Measurements from ENCODE around the gene CRAMP1.

CRAMP1 gene, protein sequence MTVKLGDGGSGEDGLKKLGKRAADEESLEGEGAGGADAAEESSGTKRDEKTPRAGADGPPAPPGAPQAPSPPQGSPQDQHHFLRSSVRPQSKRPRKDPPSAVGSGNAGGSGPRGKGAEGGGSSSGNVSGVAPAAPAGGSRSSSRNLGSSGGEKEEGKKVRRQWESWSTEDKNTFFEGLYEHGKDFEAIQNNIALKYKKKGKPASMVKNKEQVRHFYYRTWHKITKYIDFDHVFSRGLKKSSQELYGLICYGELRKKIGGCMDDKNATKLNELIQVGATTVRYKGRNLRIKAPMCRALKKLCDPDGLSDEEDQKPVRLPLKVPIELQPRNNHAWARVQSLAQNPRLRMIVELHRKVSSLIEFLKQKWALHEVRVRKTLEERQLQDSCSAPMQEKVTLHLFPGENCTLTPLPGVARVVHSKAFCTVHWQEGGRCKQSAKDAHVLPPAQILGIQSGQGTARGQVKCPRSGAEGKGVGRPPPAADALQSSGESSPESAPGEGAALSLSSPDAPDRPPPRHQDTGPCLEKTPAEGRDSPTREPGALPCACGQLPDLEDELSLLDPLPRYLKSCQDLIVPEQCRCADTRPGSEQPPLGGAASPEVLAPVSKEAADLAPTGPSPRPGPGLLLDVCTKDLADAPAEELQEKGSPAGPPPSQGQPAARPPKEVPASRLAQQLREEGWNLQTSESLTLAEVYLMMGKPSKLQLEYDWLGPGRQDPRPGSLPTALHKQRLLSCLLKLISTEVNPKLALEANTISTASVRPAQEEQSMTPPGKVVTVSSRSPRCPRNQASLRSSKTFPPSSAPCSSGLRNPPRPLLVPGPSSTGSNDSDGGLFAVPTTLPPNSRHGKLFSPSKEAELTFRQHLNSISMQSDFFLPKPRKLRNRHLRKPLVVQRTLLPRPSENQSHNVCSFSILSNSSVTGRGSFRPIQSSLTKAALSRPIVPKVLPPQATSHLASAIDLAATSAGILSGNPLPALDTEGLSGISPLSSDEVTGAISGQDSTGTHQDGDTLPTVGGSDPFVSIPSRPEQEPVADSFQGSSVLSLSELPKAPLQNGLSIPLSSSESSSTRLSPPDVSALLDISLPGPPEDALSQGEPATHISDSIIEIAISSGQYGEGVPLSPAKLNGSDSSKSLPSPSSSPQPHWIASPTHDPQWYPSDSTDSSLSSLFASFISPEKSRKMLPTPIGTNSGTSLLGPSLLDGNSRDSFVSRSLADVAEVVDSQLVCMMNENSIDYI (N-terminal part only)

DNA sequence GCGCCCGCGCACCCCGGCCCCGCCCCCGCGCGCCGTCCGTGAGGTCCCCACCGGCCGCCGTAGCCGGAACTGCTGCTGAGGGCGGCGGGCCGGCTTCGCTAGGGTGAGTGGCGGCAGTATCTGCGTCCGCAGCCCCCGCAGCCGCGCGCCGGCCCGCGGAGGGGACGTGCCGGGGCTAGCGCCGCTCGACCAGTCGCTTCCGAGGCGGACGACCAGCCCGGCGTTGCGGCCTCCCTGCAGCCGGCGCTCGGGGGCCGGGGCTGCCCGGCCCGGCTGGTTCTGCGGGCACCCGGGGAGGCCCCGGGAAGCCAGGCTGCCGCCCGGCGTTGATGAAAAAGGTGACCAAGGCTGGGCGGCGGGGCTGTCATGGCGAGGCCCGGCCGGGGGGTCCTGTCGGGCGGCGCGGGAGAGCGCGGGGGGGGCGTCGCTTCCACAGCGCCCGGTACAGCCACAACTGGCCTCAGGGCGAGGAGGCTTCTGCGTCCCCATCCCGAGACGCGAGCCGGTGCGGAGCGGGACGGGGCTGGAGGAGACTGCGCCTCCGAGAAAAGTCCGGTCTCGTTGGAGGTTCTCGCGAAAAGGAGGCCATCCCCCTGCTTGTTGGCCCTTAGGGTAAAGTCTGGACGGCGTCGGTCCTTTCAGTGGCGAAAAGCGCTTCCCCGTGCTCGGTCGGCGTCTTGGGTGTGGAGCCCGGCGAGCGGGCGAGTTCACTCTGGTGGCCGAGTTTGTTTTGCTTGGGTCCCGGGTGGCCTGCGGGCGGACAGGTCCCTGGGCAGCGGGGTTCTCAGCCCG, at the start of gene CRAMP1:
Gene CRAMP1 (plus strand): TSS at position 41 of the 792 bp plus-strand sequence. CDS start 2,280 bp downstream, outside the sequence.
- H3K36me3 Mint-ChIP-seq (ENCODE audit: low read depth) = peaks cover 18% of the 10 kb centered on the region
- no peaks in the 10 kb centered on the region for H3K9me3 Mint-ChIP-seq
- H3K4me1 Mint-ChIP-seq = peaks cover 36% of the 10 kb centered on the region
- H3K27ac Mint-ChIP-seq = peak within 1 kb of the TSS; percentile 89 to 97 (median 95)
- TF ChIP-seq, protein P1, sequence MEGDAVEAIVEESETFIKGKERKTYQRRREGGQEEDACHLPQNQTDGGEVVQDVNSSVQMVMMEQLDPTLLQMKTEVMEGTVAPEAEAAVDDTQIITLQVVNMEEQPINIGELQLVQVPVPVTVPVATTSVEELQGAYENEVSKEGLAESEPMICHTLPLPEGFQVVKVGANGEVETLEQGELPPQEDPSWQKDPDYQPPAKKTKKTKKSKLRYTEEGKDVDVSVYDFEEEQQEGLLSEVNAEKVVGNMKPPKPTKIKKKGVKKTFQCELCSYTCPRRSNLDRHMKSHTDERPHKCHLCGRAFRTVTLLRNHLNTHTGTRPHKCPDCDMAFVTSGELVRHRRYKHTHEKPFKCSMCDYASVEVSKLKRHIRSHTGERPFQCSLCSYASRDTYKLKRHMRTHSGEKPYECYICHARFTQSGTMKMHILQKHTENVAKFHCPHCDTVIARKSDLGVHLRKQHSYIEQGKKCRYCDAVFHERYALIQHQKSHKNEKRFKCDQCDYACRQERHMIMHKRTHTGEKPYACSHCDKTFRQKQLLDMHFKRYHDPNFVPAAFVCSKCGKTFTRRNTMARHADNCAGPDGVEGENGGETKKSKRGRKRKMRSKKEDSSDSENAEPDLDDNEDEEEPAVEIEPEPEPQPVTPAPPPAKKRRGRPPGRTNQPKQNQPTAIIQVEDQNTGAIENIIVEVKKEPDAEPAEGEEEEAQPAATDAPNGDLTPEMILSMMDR (IDR thresholded peaks at IDR 0.05; ENCODE audit: unreplicated experiment in 3 of 3) = no peak
- peak within 1 kb of the TSS; percentile 90 to 94 (median 91) for H3K4me3 Mint-ChIP-seq
- peaks cover 7% of the 10 kb centered on the region for H3K27me3 Mint-ChIP-seq (ENCODE audit: low read depth)

DNA sequence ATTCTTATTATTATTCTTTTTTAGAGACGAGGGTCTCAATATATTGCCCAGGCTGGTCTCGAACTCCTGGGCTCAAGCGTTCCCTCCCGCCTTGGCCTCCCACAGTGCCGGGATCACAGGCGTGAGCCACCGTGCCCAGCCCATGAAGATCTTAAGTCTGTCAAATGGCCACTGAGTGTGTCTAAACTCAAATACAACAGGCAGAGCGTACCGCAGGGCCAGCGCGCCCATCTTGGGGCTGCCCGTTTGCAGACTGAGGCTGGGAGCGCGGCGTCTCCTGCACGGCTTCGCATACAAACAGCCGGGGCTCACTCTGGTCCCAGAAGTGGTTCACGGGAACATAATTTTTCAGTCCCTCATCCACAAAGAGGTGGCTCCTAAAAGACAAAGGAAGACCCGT, 48.4 kb upstream of the CRAMP1 start:
- Mint-ChIP-seq H3K9me3 (no peaks in the 10 kb centered on the region), H3K27ac (no peak overlapping the region), H3K36me3 (ENCODE audit: low read depth) (peaks cover 47% of the 10 kb centered on the region), H3K4me3 (no peak overlapping the region), H3K27me3 (ENCODE audit: low read depth) (no peaks in the 10 kb centered on the region), H3K4me1 (no peaks in the 10 kb centered on the region)
- TF ChIP-seq, protein P1 (IDR thresholded peaks at IDR 0.05; ENCODE audit: unreplicated experiment in 3 of 3) = no peak

DNA sequence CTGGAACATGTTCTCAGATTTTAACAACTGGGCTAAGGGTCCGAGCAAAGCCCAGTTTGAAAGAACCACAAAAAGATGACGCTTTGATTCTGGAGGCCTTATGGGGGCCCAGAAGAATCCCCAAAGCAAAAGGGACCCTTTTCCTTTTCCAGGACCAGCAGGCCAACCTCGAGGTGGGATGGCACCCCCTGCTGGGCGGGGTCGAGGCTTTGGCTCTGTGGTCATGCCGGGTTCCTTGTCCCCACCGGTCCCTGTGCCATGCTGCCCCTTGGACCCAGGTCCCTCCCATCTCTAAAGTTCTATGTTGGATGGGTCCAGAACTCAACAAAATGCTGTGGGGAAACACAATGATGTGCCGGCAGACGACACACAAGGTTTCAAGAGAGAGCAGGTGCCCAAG, 47.8 kb upstream of the CRAMP1 start:
- no peak overlapping the region for H3K4me3 Mint-ChIP-seq
- peaks cover 46% of the 10 kb centered on the region for H3K36me3 Mint-ChIP-seq (ENCODE audit: low read depth)
- no peaks in the 10 kb centered on the region for H3K9me3 Mint-ChIP-seq

DNA sequence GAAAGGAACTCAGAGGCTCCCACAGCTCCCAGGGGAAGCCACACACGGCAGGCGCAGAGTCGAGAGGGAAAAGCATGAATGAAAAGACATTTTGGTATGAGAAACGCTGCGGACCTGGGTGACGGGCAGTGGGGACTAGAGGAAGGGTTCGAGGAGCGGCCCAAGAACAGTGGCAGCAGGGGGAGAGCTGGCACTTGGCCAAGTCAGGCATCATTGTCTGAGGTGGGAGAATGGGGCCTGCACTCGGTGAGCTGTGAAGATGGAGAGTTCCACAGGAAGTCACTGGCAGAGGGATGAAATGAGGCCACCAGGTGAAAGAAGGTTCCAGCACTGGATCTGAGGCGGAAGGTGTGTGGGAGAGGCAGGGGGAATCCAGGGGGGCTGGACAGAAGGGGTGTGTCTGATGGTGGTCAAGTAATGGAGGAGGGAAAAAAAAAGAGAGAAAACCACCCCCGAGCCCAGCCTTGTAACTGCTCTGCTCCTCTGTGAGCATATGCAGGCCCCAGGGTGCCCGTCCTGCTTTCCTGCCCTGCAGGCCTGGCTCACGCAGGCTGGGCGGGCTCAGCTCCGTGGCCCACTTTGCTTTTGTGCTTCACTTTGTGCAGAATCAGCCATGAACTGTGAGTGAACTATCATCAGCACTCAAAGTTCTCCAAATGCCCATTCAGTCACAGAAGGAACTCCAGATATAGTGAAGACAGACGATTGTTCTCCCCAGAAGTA, 46.9 kb upstream of the CRAMP1 start:
- H3K27me3 Mint-ChIP-seq (ENCODE audit: low read depth) = no peaks in the 10 kb centered on the region
- TF ChIP-seq, protein P1 (IDR thresholded peaks at IDR 0.05; ENCODE audit: unreplicated experiment in 3 of 3) = no peak
- no peak overlapping the region for H3K4me3 Mint-ChIP-seq
- peaks cover 43% of the 10 kb centered on the region for H3K36me3 Mint-ChIP-seq (ENCODE audit: low read depth)
- no peaks in the 10 kb centered on the region for H3K4me1 Mint-ChIP-seq
- no peak overlapping the region for H3K27ac Mint-ChIP-seq
- no peaks in the 10 kb centered on the region for H3K9me3 Mint-ChIP-seq

More for the DNA sequence above, 47.8 kb upstream of the CRAMP1 start:
- TF ChIP-seq, protein P1 (IDR thresholded peaks at IDR 0.05; ENCODE audit: unreplicated experiment in 3 of 3) = no peak
- Mint-ChIP-seq H3K27ac (no peak overlapping the region), H3K27me3 (ENCODE audit: low read depth) (no peaks in the 10 kb centered on the region), H3K4me1 (no peaks in the 10 kb centered on the region)

DNA sequence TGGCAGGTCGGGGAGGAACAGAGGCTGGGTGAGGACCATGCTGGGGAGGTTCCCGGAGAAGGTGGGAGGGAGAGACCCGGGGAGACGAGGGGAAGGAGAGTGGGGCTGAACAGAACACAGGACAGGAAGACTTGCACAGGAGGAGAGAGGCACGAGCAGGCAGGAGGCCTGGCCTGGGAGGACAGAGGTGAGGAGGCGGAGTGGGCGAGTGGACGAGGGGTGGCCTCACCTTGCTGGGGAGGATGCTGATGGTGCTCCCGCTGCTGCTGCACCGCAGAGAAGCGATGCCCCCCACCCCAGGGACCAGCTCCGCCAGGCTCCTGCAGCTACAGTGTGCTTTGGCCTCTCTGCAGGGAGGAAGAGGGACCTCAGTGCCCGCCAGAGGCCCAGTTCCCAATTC, 44.2 kb upstream of the CRAMP1 start:
- TF ChIP-seq, protein P1 (IDR thresholded peaks at IDR 0.05; ENCODE audit: unreplicated experiment in 3 of 3) = no peak
- H3K36me3 Mint-ChIP-seq (ENCODE audit: low read depth) = peaks cover 38% of the 10 kb centered on the region
- no peaks in the 10 kb centered on the region for H3K27me3 Mint-ChIP-seq (ENCODE audit: low read depth)
- H3K4me3 Mint-ChIP-seq = no peak overlapping the region
- H3K9me3 Mint-ChIP-seq = no peaks in the 10 kb centered on the region
- H3K4me1 Mint-ChIP-seq = no peaks in the 10 kb centered on the region
- H3K27ac Mint-ChIP-seq = no peak overlapping the region
